Right forelimb (tissue), 1 donor: ENCODE data around the gene ATP1A4.

Experiments
- DNase-seq: peaks from one replicate; pipeline ENCODE4 v3.0.0-alpha.2; 2018

Gene ATP1A4

GRCh38 chr1:160148121-160148520 lies 3.3 kb upstream of the ATP1A4 start:
- no peak for DNase-seq

- DNase-seq: no peak
Measured at GRCh38 chr1:160149233-160149632, 2.2 kb upstream of the ATP1A4 start.

- no peak for DNase-seq
Measured at GRCh38 chr1:160149716-160150115, 1.7 kb upstream of the ATP1A4 start.

GRCh38 chr1:160154790-160155189 lies 3.4 kb downstream of the ATP1A4 start:
- no peak for DNase-seq

- no peak for DNase-seq
Measured at GRCh38 chr1:160156361-160156760, 5.0 kb downstream of the ATP1A4 start.

GRCh38 chr1:160157174-160157573 lies 5.8 kb downstream of the ATP1A4 start:
- no peak for DNase-seq

GRCh38 chr1:160158031-160158430 lies 6.6 kb downstream of the ATP1A4 start:
- DNase-seq: no peak

- no peak for DNase-seq
Measured at GRCh38 chr1:160158534-160158933, 7.1 kb downstream of the ATP1A4 start.

- DNase-seq: no peak
Measured at GRCh38 chr1:160159846-160160245, 8.4 kb downstream of the ATP1A4 start.

GRCh38 chr1:160161965-160162705 lies 10.7 kb downstream of the ATP1A4 start:
- DNase-seq: no peak

GRCh38 chr1:160162931-160163330 lies 11.5 kb downstream of the ATP1A4 start:
- DNase-seq: no peak

- DNase-seq: no peak
Measured at GRCh38 chr1:160163615-160164014, 12.2 kb downstream of the ATP1A4 start.

GRCh38 chr1:160164121-160164520 lies 12.7 kb downstream of the ATP1A4 start:
- no peak for DNase-seq

GRCh38 chr1:160166166-160166868 lies 14.9 kb downstream of the ATP1A4 start:
- no peak for DNase-seq

GRCh38 chr1:160167056-160167455 lies 15.7 kb downstream of the ATP1A4 start:
- DNase-seq: no peak

- no peak for DNase-seq
Measured at GRCh38 chr1:160167580-160167979, 16.2 kb downstream of the ATP1A4 start.

- no peak for DNase-seq
Measured at GRCh38 chr1:160168016-160168415, 16.6 kb downstream of the ATP1A4 start.

- no peak for DNase-seq
Measured at GRCh38 chr1:160168609-160169369, 17.4 kb downstream of the ATP1A4 start.

GRCh38 chr1:160169553-160170399 lies 18.4 kb downstream of the ATP1A4 start:
- DNase-seq: no peak

GRCh38 chr1:160171354-160171753 lies 20.0 kb downstream of the ATP1A4 start:
- DNase-seq: no peak

GRCh38 chr1:160171980-160172379 lies 20.6 kb downstream of the ATP1A4 start:
- DNase-seq: no peak

- no peak for DNase-seq
Measured at GRCh38 chr1:160177231-160177630, 25.8 kb downstream of the ATP1A4 start.

GRCh38 chr1:160177667-160178066 lies 26.3 kb downstream of the ATP1A4 start:
- no peak for DNase-seq
